K562 (cell line): ENCODE data around the gene C9. TPM values are rescaled to one million over a fixed set of nuclear protein-coding genes. Genes with fewer than 3 reads are reported as not detected.
"Not testable (repeated sequence)": the region's sequence is repeated elsewhere in the genome, so short reads cannot be mapped to it uniquely, and the experiment has no call there.

Experiments
- ATAC-seq: fragments of 200-7000 bp; cut with Tn5 transposase; 3 replicates; pipeline ENCODE4 v1.9.1; 2020; ENCODE audit warnings: moderate library complexity
- BruUV-seq: library from RNA; stranded (reverse); fragments of 400-500 nt; replicated peaks from 2 replicates; lab custom pipeline; 2021; lab: Mats Ljungman, UMichigan
- CTCF ChIA-PET: fragments of 300-600 bp; formaldehyde crosslinking; extraction: SDS; loops from one replicate; lab custom pipeline; 2021; ENCODE audit warnings: low intra/inter-chr PET ratio; lab: Yijun Ruan, JAX
- POLR2A ChIA-PET: fragments of 300-600, 350-650 bp; sonication (Branson Sonifier 250); formaldehyde crosslinking; extraction: SDS; loops from one replicate; lab custom pipeline; 2021; ENCODE audit warnings: antibody characterized with exemption, inconsistent platforms; lab: Yijun Ruan, JAX
- DNase-seq, 4 experiments: peaks; one replicate each; pipeline versions ENCODE4 v3.0.0 to v3.0.0-alpha.2; 2011 to 2018; ENCODE audit warnings: low spot score in 3 of 4, mixed read lengths in 3 of 4; ENCODE audit errors: extremely low read depth in 1 of 4
- FAIRE-seq: peaks from 2 replicates; lab custom pipeline; 2011; peaks lifted over from hg19 to GRCh38; lab: Jason Lieb, UNC
- H2AFZ ChIP-seq: 2 replicates; pipeline ENCODE4 v1.6.0; 2011; ENCODE audit warnings: low read depth, low read length, control low read depth, inconsistent platforms
- H3K27ac ChIP-seq: fragments of 200-600 bp; 3 replicates; pipeline ENCODE4 v1.8.0; 2011; ENCODE audit warnings: low read depth, mild to moderate bottlenecking, control low read depth, inconsistent platforms, low read length, moderate library complexity, mixed read lengths; ENCODE audit errors: extremely low read depth
- H3K27me3 ChIP-seq, 2 experiments: fragments of 300-600 bp in 1 of 2; 2 replicates in 1 of 2; 3 replicates in 1 of 2; pipeline versions ENCODE4 v1.6.0 to v1.8.0; 2011; ENCODE audit warnings: inconsistent platforms in 2 of 2, low read length in 2 of 2, mild to moderate bottlenecking in 1 of 2, mixed read lengths in 1 of 2, moderate library complexity in 1 of 2; ENCODE audit not compliant: control insufficient read depth in 2 of 2, insufficient read depth in 2 of 2
- H3K36me3 ChIP-seq: fragments of 300-600 bp; 3 replicates; pipeline ENCODE4 v1.8.0; 2011; ENCODE audit warnings: mild to moderate bottlenecking, low read length, inconsistent platforms; ENCODE audit not compliant: control insufficient read depth, insufficient read depth
- H3K4me1 ChIP-seq, 2 experiments: fragments of 200-600 bp in 1 of 2; replicated peaks in 1 of 2; 2 replicates in 1 of 2; 3 replicates in 1 of 2; pipeline versions ENCODE4 v1.5.1 to v1.8.0; 2011; ENCODE audit warnings: inconsistent platforms in 2 of 2, low read length in 2 of 2, mild to moderate bottlenecking in 1 of 2, mixed read lengths in 1 of 2, moderate library complexity in 1 of 2; ENCODE audit not compliant: control insufficient read depth in 2 of 2, insufficient read depth in 2 of 2
- H3K4me2 ChIP-seq: 2 replicates; pipeline ENCODE4 v1.6.1; 2011; ENCODE audit warnings: low read length, control low read depth, inconsistent platforms, mixed read lengths; ENCODE audit not compliant: insufficient read depth
- H3K4me3 ChIP-seq: fragments of 200-600 bp; sonication (generic), shearing (Covaris generic); 2 replicates; pipeline ENCODE4 v1.5.1; 2016; ENCODE audit warnings: control low read depth, inconsistent platforms
- H3K79me2 ChIP-seq: fragments of 200-600 bp; 3 replicates; pipeline ENCODE4 v1.8.0; 2011; ENCODE audit warnings: low read length, inconsistent platforms; ENCODE audit not compliant: control insufficient read depth, insufficient read depth
- H3K9ac ChIP-seq, 2 experiments: 2 replicates each; pipeline versions ENCODE4 v1.6.0 to v1.6.1; 2011; ENCODE audit warnings: low read depth in 2 of 2, low read length in 2 of 2, control low read depth in 1 of 2, inconsistent platforms in 1 of 2, mild to moderate bottlenecking in 1 of 2, mixed read lengths in 1 of 2; ENCODE audit not compliant: insufficient read depth in 1 of 2
- H3K9me1 ChIP-seq: one replicate; pipeline ENCODE4 v1.6.0; 2011; ENCODE audit warnings: inconsistent platforms, mild to moderate bottlenecking, low read length, moderate library complexity; ENCODE audit not compliant: control insufficient read depth, insufficient read depth
- H3K9me3 ChIP-seq: replicated peaks from 2 replicates; pipeline ENCODE4 v1.5.1; 2011; ENCODE audit warnings: low read depth, low read length, inconsistent platforms; ENCODE audit not compliant: control insufficient read depth, insufficient read depth
- H4K20me1 ChIP-seq: replicated peaks from 2 replicates; pipeline ENCODE4 v1.6.1; 2011; ENCODE audit warnings: low read length, inconsistent platforms, mixed read lengths; ENCODE audit not compliant: control insufficient read depth, insufficient read depth
- ZNF655 ChIP-seq: fragments of 250-450 bp; sonication (Bioruptor Pico); IDR thresholded peaks from 2 replicates; pipeline ENCODE4 v1.5.0; 2021
- WGBS: fragments of 100-300 bp; shearing (Covaris generic); methylation state at CpG from one replicate; pipeline ENCODE4 v1.1.6; 2016; ENCODE audit warnings: low coverage, mixed read lengths; ENCODE audit not compliant: insufficient coverage; ENCODE audit errors: missing lambda C conversion rate; 5-methylcytosine and 5-hydroxymethylcytosine counted together
- in situ Hi-C: fragments of 300-500 bp; cut with MboI; formaldehyde crosslinking; loops from 4 replicates; pipeline ENCODE4 v1.15.0; 2018; ENCODE audit warnings: inconsistent platforms, mixed read lengths
- intact Hi-C: fragments of 100-400 bp; cut with micrococcal nuclease; formaldehyde crosslinking; loops from 2 replicates; pipeline ENCODE4 v1.14.2; 2022
- polyA plus RNA-seq, 8 experiments: library from polyadenylated mRNA; depleted of rRNA in 4 of 8; stranded (reverse) in 5 of 8; unstranded in 3 of 8; fragments of >200 nt; fragmentation: Nextera tagmentation in 2 of 8; fragmentation: Illumina TruSeq in 1 of 8; extraction: Ambion mirVana in 2 of 8; extraction: Trizol in 1 of 8; gene quantifications; 2 replicates each; pipeline versions ENCODE4 v1.2.1 to v1.2.3, GENCODE V29; 2011 to 2014; ENCODE audit warnings: inconsistent platforms in 1 of 8, missing spikeins in 1 of 8
- total RNA-seq, 7 experiments: library from RNA; depleted of rRNA in 6 of 7; stranded (reverse); fragments of >200 nt in 6 of 7; fragmentation: Illumina TruSeq in 2 of 7; extraction: Trizol in 2 of 7; gene quantifications; 2 replicates each; pipeline versions ENCODE4 v1.2.1 to v1.2.3, GENCODE V29; 2011 to 2021; ENCODE audit warnings: low replicate concordance in 1 of 7
- TF ChIP-seq, protein P1 (sequence below): fragments of 450-650 bp; IDR thresholded peaks from 2 replicates; pipeline ENCODE4 v1.6.1; 2016; ENCODE audit warnings: borderline replicate concordance

C9 gene
- total and polyA plus RNA-seq, 9 of the 15 experiments (the other 6 are each of a cell fraction or from before 2014, with no cell fraction given), result 0.08 to 0.38 TPM; not detected in 7

- TF ChIP-seq ZNF655 (CRISPR knock-in tag), result no peak
Observed at GRCh38 chr5:39337252-39337915, 26.9 kb downstream of the C9 start (continued).

DNA sequence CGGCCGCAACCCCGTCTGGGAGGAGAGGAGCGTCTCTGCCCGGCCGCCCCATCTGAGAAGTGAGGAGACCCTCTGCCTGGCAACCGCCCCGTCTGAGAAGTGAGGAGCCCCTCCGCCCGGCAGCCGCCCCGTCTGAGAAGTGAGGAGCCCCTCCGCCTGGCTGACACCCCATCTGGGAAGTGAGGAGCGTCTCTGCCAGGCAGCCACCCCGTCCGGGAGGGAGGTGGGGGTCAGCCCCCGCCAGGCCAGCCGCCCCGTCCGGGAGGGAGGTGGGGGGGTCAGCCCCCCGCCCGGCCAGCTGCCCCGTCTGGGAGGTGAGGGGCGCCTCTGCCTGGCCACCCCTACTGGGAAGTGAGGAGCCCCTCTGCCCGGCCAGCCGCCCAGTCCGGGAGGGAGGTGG, 30.0 kb downstream of the C9 start:
- H3K27ac ChIP-seq, in situ Hi-C loops, H3K9me1 ChIP-seq, DNase-seq, intact Hi-C loops, H3K79me2 ChIP-seq, FAIRE-seq, CTCF ChIA-PET, BruUV-seq, H3K27me3 ChIP-seq, H3K4me1 ChIP-seq, H4K20me1 ChIP-seq, H3K4me3 ChIP-seq, POLR2A ChIA-PET, ATAC-seq, H3K4me2 ChIP-seq, H2AFZ ChIP-seq, H3K9ac ChIP-seq, H3K9me3 ChIP-seq, H3K36me3 ChIP-seq: not testable (repeated sequence)
- 33% methylated on average over 13 of the region's 27 CpGs for WGBS

DNA sequence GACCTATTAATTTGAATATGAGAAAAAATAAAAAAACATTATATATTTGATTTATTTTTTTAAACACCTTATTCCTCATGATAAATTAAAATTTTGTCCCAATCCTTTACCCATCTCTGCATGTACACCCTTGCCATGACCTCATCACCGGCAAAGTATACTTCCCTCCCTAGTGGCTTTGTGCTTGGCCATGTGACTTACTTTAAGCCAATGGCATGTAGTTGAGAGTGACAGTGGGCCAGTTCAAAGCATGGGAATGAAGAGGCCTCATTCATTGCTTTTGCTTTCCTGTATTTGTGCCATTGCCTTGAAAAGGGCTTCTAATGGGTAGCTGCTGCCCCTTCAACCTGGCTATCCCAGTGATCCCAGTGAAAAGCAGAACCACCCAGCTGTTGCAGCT, 31.2 kb downstream of the C9 start:
- Histone ChIP-seq H4K20me1 (no peaks in the 10 kb centered on the region), H3K4me1 (no peaks in the 10 kb centered on the region), H3K36me3 (no peaks in the 10 kb centered on the region), H3K9ac (no peak overlapping the region), H3K27ac (no peak overlapping the region), H3K4me2 (peak overlapping the region; percentile 12; the same call in 1 of the 2 replicates), H2AFZ (peak overlapping the region; percentile 90), H3K9me3 (no peaks in the 10 kb centered on the region), H3K27me3 (no peaks in the 10 kb centered on the region), H3K9me1 (no peaks in the 10 kb centered on the region), H3K4me3 (no peak overlapping the region), H3K79me2 (no peaks in the 10 kb centered on the region)
- FAIRE-seq (peak; percentile 37), DNase-seq (peak in 1 of 4 experiments; percentile 3), ATAC-seq (peak; percentile 81)
- no TSS peak for BruUV-seq
- in situ Hi-C loops (no loop called here), intact Hi-C loops (no loop called here)
- ChIA-PET POLR2A (no interaction called here), CTCF (no interaction called here)
- 17% methylated on average over 1 of the region's 1 CpG for WGBS
- TF ChIP-seq, protein P1, sequence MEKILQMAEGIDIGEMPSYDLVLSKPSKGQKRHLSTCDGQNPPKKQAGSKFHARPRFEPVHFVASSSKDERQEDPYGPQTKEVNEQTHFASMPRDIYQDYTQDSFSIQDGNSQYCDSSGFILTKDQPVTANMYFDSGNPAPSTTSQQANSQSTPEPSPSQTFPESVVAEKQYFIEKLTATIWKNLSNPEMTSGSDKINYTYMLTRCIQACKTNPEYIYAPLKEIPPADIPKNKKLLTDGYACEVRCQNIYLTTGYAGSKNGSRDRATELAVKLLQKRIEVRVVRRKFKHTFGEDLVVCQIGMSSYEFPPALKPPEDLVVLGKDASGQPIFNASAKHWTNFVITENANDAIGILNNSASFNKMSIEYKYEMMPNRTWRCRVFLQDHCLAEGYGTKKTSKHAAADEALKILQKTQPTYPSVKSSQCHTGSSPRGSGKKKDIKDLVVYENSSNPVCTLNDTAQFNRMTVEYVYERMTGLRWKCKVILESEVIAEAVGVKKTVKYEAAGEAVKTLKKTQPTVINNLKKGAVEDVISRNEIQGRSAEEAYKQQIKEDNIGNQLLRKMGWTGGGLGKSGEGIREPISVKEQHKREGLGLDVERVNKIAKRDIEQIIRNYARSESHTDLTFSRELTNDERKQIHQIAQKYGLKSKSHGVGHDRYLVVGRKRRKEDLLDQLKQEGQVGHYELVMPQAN, result no peak
